Panc1 (cell line): ENCODE measurements around the gene SCN9A.

ENCODE experiments used
- CTCF ChIP-seq: fragments of 450-650 bp; IDR thresholded peaks from 2 replicates; pipeline ENCODE4 v1.5.1; 2017; ENCODE audit warnings: mild to moderate bottlenecking
- POLR2AphosphoS5 ChIP-seq: IDR thresholded peaks from 2 replicates; pipeline ENCODE4 v1.6.1; 2012; ENCODE audit warnings: mild to moderate bottlenecking, low read depth, low read length, moderate library complexity
- REST ChIP-seq, 2 experiments: IDR thresholded peaks; 2 replicates each; pipeline ENCODE4 v1.6.1; 2011 to 2012; ENCODE audit warnings: low read depth in 2 of 2, control low read depth in 1 of 2, low read length in 1 of 2, mild to moderate bottlenecking in 1 of 2, moderate library complexity in 1 of 2; ENCODE audit not compliant: insufficient read depth in 1 of 2
- SIN3A ChIP-seq: IDR thresholded peaks from 2 replicates; pipeline ENCODE4 v1.6.1; 2012; ENCODE audit warnings: low read depth, mild to moderate bottlenecking, low read length, moderate library complexity, borderline replicate concordance; ENCODE audit not compliant: insufficient read depth
- TCF7L2 ChIP-seq: IDR thresholded peaks from 2 replicates; pipeline ENCODE4 v1.6.1; 2011; ENCODE audit warnings: mild to moderate bottlenecking, low read depth, low read length, inconsistent platforms

- TF ChIP-seq CTCF = no peak
- TF ChIP-seq REST (IDR thresholded peaks at IDR 0.05; ENCODE audit: insufficient read depth in 1 of 2, low read depth in 2 of 2, low read length in 1 of 2) = no peak
- TF ChIP-seq POLR2AphosphoS5 = no peak
- no peak for TF ChIP-seq SIN3A
- no peak for TF ChIP-seq TCF7L2
Observed at GRCh38 chr2:166211079-166211478, 164.7 kb downstream of the SCN9A start.
